ENCODE results near the gene ROCK2. TPM values are rescaled to one million over a fixed set of nuclear protein-coding genes. Genes with fewer than 3 reads are reported as not detected.

The ROCK2 gene
- total and polyA plus RNA-seq, 9 of the 15 experiments (the other 6 are each of a cell fraction or from before 2014, with no cell fraction given), result 4.9 to 30.6 (median 14.3) TPM

DNA sequence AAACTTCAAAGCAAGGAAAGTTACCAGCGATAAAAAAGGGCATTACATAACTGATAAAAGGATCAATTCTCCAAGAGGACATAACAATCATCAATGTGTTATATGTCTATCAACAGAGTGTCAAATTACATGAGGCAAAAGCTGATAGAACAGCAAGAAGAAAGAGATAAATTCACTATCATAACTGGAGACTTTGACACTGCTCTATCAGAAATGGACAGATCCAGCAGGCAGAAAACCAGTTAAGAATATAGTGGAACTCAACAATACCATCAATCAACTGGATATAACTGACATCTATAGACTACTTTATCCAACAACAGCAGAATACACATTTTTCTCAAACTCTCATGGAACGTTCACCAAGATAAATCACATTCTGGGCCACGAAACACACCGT is 65.0 kb downstream of the ROCK2 start (continued):
- TF ChIP-seq, protein P1, sequence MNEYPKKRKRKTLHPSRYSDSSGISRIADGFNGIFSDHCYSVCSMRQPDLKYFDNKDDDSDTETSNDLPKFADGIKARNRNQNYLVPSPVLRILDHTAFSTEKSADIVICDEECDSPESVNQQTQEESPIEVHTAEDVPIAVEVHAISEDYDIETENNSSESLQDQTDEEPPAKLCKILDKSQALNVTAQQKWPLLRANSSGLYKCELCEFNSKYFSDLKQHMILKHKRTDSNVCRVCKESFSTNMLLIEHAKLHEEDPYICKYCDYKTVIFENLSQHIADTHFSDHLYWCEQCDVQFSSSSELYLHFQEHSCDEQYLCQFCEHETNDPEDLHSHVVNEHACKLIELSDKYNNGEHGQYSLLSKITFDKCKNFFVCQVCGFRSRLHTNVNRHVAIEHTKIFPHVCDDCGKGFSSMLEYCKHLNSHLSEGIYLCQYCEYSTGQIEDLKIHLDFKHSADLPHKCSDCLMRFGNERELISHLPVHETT (CRISPR knock-in tag; conservative IDR thresholded peaks at IDR 0.05 in 1 of 2, IDR thresholded peaks at IDR 0.05 in 1 of 2), result peak in 1 of 2 experiments; percentile 54; a peak in 1 of 4 replicates
- no peak for TF ChIP-seq EGR1 (conservative IDR thresholded peaks at IDR 0.05)
- TF ChIP-seq, protein P2, sequence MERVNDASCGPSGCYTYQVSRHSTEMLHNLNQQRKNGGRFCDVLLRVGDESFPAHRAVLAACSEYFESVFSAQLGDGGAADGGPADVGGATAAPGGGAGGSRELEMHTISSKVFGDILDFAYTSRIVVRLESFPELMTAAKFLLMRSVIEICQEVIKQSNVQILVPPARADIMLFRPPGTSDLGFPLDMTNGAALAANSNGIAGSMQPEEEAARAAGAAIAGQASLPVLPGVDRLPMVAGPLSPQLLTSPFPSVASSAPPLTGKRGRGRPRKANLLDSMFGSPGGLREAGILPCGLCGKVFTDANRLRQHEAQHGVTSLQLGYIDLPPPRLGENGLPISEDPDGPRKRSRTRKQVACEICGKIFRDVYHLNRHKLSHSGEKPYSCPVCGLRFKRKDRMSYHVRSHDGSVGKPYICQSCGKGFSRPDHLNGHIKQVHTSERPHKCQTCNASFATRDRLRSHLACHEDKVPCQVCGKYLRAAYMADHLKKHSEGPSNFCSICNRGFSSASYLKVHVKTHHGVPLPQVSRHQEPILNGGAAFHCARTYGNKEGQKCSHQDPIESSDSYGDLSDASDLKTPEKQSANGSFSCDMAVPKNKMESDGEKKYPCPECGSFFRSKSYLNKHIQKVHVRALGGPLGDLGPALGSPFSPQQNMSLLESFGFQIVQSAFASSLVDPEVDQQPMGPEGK (CRISPR knock-in tag; IDR thresholded peaks at IDR 0.05; ENCODE audit: borderline replicate concordance), result no peak
- TF ChIP-seq, protein P3, sequence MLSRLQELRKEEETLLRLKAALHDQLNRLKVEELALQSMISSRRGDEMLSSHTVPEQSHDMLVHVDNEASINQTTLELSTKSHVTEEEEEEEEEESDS (CRISPR knock-in tag; IDR thresholded peaks at IDR 0.05), result no peak
- TF ChIP-seq, protein P4, sequence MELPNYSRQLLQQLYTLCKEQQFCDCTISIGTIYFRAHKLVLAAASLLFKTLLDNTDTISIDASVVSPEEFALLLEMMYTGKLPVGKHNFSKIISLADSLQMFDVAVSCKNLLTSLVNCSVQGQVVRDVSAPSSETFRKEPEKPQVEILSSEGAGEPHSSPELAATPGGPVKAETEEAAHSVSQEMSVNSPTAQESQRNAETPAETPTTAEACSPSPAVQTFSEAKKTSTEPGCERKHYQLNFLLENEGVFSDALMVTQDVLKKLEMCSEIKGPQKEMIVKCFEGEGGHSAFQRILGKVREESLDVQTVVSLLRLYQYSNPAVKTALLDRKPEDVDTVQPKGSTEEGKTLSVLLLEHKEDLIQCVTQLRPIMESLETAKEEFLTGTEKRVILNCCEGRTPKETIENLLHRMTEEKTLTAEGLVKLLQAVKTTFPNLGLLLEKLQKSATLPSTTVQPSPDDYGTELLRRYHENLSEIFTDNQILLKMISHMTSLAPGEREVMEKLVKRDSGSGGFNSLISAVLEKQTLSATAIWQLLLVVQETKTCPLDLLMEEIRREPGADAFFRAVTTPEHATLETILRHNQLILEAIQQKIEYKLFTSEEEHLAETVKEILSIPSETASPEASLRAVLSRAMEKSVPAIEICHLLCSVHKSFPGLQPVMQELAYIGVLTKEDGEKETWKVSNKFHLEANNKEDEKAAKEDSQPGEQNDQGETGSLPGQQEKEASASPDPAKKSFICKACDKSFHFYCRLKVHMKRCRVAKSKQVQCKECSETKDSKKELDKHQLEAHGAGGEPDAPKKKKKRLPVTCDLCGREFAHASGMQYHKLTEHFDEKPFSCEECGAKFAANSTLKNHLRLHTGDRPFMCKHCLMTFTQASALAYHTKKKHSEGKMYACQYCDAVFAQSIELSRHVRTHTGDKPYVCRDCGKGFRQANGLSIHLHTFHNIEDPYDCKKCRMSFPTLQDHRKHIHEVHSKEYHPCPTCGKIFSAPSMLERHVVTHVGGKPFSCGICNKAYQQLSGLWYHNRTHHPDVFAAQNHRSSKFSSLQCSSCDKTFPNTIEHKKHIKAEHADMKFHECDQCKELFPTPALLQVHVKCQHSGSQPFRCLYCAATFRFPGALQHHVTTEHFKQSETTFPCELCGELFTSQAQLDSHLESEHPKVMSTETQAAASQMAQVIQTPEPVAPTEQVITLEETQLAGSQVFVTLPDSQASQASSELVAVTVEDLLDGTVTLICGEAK (IDR thresholded peaks at IDR 0.05), result no peak
- TF ChIP-seq, protein P4 (CRISPR knock-in tag; IDR thresholded peaks at IDR 0.05), result no peak
- TF ChIP-seq NEUROD1 (IDR thresholded peaks at IDR 0.05; ENCODE audit: borderline replicate concordance, low read depth, low read length, partially characterized antibody), result peak; percentile 37
- no peak for TF ChIP-seq THRAP3 (IDR thresholded peaks at IDR 0.05; ENCODE audit: borderline replicate concordance)
- TF ChIP-seq TSC22D4 (tag; IDR thresholded peaks at IDR 0.05), result no peak
- peak; percentile 98 for TF ChIP-seq SMARCA4 (IDR thresholded peaks at IDR 0.05)
- TF ChIP-seq, protein P5, sequence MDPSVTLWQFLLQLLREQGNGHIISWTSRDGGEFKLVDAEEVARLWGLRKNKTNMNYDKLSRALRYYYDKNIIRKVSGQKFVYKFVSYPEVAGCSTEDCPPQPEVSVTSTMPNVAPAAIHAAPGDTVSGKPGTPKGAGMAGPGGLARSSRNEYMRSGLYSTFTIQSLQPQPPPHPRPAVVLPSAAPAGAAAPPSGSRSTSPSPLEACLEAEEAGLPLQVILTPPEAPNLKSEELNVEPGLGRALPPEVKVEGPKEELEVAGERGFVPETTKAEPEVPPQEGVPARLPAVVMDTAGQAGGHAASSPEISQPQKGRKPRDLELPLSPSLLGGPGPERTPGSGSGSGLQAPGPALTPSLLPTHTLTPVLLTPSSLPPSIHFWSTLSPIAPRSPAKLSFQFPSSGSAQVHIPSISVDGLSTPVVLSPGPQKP (CRISPR knock-in tag; IDR thresholded peaks at IDR 0.05), result no peak
- TF ChIP-seq SIN3A (IDR thresholded peaks at IDR 0.05; ENCODE audit: borderline replicate concordance in 2 of 2, control insufficient read depth in 1 of 2, low read depth in 2 of 2, low read length in 2 of 2), result no peak
- TF ChIP-seq WHSC1 (IDR thresholded peaks at IDR 0.05; ENCODE audit: low read length), result no peak
- TF ChIP-seq HNRNPLL (IDR thresholded peaks at IDR 0.05; ENCODE audit: low read depth, low read length, poor library complexity, severe bottlenecking), result no peak
